A549 treated with CpdA at 1 μM for 4 hours (cell line): ENCODE results near the gene PATE1. TPM values are rescaled to one million over a fixed set of nuclear protein-coding genes. Genes with fewer than 3 reads are reported as not detected.

Experiments
- total RNA-seq: library from RNA; stranded (reverse); fragments of 200-300 nt; extraction: Qiagen RNA extraction; gene quantifications from 5 replicates; pipeline ENCODE4 v1.2.3, GENCODE V29; 2022; ENCODE audit warnings: low read depth

PATE1 gene, protein sequence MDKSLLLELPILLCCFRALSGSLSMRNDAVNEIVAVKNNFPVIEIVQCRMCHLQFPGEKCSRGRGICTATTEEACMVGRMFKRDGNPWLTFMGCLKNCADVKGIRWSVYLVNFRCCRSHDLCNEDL
- not detected in 5 replicates for total RNA-seq

DNA sequence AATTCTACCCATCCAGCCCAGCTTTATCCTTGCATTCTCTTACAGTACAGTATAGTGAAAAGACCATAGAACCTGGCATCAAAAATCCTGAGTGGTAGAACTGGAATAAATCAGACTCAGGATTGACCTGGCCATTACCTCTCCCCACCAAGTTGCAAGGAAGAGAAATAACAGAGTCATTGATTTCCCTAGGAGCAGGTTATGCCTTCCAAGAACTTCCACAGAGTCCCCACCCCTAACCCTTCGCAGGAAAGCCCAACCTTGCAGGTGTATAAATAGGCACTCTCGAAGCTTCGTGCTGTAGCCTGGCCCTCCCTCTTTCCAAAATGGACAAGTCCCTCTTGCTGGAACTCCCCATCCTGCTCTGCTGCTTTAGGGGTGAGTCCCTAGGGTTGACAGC, at the start of gene PATE1:
PATE1 (plus strand) TSS at position 301 of the 400 bp plus-strand sequence; CDS start at position 327, 26 bp downstream.

DNA sequence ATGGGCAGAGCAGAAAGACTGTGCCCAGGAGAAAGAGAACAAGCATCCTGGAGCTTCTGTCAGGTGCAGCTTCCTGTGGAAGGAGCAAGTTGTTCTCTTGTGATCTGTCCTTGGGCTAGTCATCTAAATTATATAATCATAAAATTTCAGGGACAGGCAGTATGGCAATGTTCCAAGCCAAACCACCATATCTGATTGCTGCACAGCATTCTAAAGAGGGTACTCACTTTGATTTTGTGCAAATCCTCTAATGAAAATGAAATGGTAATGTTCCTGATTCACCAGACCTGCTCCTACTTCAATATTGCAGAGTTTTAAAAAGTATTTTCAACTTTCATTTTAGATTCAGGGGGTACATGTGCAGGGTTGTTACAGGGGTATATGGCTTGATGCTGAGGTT, 32.6 kb downstream of the PATE1 start, which contains the start of gene PATE2:
PATE2 (minus strand) TSS at position 101 of the 400 bp plus-strand sequence; CDS start at position 46, 55 bp downstream.

DNA sequence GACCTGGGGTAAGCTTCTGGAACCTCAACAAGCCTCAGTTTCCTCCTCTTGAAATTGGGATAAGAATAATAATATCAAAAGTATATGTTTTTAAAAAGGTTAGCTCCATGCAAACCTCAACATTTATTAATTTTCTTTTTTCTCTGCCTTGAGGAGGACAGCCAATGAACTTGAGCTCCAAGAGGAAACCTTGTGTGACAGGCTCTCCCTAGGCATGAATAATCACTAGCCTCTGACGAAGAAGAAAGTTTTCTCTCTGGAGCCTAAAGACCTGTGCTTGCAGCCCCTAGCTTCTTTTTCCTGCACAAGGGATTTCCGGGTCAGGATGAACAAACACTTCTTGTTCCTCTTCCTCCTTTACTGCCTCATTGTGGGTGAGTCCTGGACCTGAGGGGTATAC, 41.7 kb downstream of the PATE1 start, which contains the start of gene PATE3:
PATE3 (plus strand) TSS at position 301 of the 400 bp plus-strand sequence; CDS start at position 326, 25 bp downstream.

Other genes starting within 250 kb of the PATE1 start
- gene EI24, start 176.8 kb upstream of the PATE1 start, total RNA-seq, result 103 to 116 TPM (median 108 TPM) in 5 replicates
- 95.0 to 112 TPM (median 103 TPM) in 5 replicates for gene STT3A, start 153.4 kb upstream of the PATE1 start, total RNA-seq
- gene CHEK1, start 121.1 kb upstream of the PATE1 start, total RNA-seq, result 29.5 to 39.9 TPM (median 32.2 TPM) in 5 replicates
- not detected in 5 replicates for gene ACRV1, start 65.4 kb upstream of the PATE1 start, total RNA-seq
- 0.02 TPM in 1 of 5 replicates, not detected in the others for gene PATE2, start 32.5 kb downstream of the PATE1 start, total RNA-seq
- gene PATE3, start 41.8 kb downstream of the PATE1 start, total RNA-seq, result not detected in 5 replicates
- gene PATE4, start 87.0 kb downstream of the PATE1 start, total RNA-seq, result not detected in 5 replicates
- gene HYLS1, start 141.4 kb downstream of the PATE1 start, total RNA-seq, result 15.8 to 17.6 TPM (median 16.2 TPM) in 5 replicates
- 6.6 to 14.5 TPM (median 7.6 TPM) in 5 replicates for gene PUS3, start 156.9 kb downstream of the PATE1 start, total RNA-seq
- gene DDX25, start 158.2 kb downstream of the PATE1 start, total RNA-seq, result 0.02 to 0.05 TPM in 2 of 5 replicates, not detected in the others
- not detected in 5 replicates for gene VSIG10L2, start 199.8 kb downstream of the PATE1 start, total RNA-seq